ENCODE data around the gene ARHGAP15.

ARHGAP15 gene

GRCh38 chr2:143603846-143604565 is 474.8 kb downstream of the ARHGAP15 start:
- DNase-seq, result no peak
- H3K27me3 ChIP-seq (ENCODE audit: insufficient read depth, low read depth, severe bottlenecking), result no peaks in the 10 kb centered on the region
- TF ChIP-seq CTCF (IDR thresholded peaks at IDR 0.05; ENCODE audit: low read depth, low read length), result no peak
- H3K4me3 ChIP-seq (ENCODE audit: low read depth, low read length), result no peak overlapping the region
- H3K36me3 ChIP-seq, result no peaks in the 10 kb centered on the region
- H3K9me3 ChIP-seq (ENCODE audit: severe bottlenecking), result no peaks in the 10 kb centered on the region
- no peak overlapping the region for H3K27ac ChIP-seq

GRCh38 chr2:143604566-143604959 is 475.3 kb downstream of the ARHGAP15 start:
- H3K36me3 ChIP-seq, result no peaks in the 10 kb centered on the region

GRCh38 chr2:143607231-143608062 is 478.2 kb downstream of the ARHGAP15 start:
- no peak for DNase-seq
- no peaks in the 10 kb centered on the region for H3K9me3 ChIP-seq (ENCODE audit: severe bottlenecking)
- H3K36me3 ChIP-seq, result no peaks in the 10 kb centered on the region
- no peak overlapping the region for H3K4me3 ChIP-seq (ENCODE audit: low read depth, low read length)
- H3K27ac ChIP-seq, result no peak overlapping the region
- H3K27me3 ChIP-seq (ENCODE audit: insufficient read depth, low read depth, severe bottlenecking), result no peaks in the 10 kb centered on the region
- no peak for TF ChIP-seq CTCF (IDR thresholded peaks at IDR 0.05; ENCODE audit: low read depth, low read length)

More at GRCh38 chr2:143604566-143604959, 475.3 kb downstream of the ARHGAP15 start:
- Histone ChIP-seq H3K4me3 (ENCODE audit: low read depth, low read length) (no peak overlapping the region), H3K27me3 (ENCODE audit: insufficient read depth, low read depth, severe bottlenecking) (no peaks in the 10 kb centered on the region), H3K27ac (no peak overlapping the region), H3K9me3 (ENCODE audit: severe bottlenecking) (no peaks in the 10 kb centered on the region)
- no peak for TF ChIP-seq CTCF (IDR thresholded peaks at IDR 0.05; ENCODE audit: low read depth, low read length)
- DNase-seq, result no peak

GRCh38 chr2:143608063-143608423 is 478.8 kb downstream of the ARHGAP15 start:
- H3K36me3 ChIP-seq, result no peaks in the 10 kb centered on the region
- no peak overlapping the region for H3K27ac ChIP-seq
- no peak for DNase-seq
- H3K4me3 ChIP-seq (ENCODE audit: low read depth, low read length), result no peak overlapping the region
- no peak for TF ChIP-seq CTCF (IDR thresholded peaks at IDR 0.05; ENCODE audit: low read depth, low read length)
- no peaks in the 10 kb centered on the region for H3K27me3 ChIP-seq (ENCODE audit: insufficient read depth, low read depth, severe bottlenecking)
- no peaks in the 10 kb centered on the region for H3K9me3 ChIP-seq (ENCODE audit: severe bottlenecking)

- DNase-seq, result no peak
- H3K9me3 ChIP-seq (ENCODE audit: severe bottlenecking), result no peaks in the 10 kb centered on the region
- no peaks in the 10 kb centered on the region for H3K36me3 ChIP-seq
- H3K27ac ChIP-seq, result no peak overlapping the region
- H3K27me3 ChIP-seq (ENCODE audit: insufficient read depth, low read depth, severe bottlenecking), result no peaks in the 10 kb centered on the region
- no peak for TF ChIP-seq CTCF (IDR thresholded peaks at IDR 0.05; ENCODE audit: low read depth, low read length)
- H3K4me3 ChIP-seq (ENCODE audit: low read depth, low read length), result no peak overlapping the region
Measured at GRCh38 chr2:143608758-143609157, 479.5 kb downstream of the ARHGAP15 start.
